AG09309 (cell line): ENCODE results near the gene INSL3.
A peak's percentile ranks its signal among the peaks of the same experiment; 100 is the strongest.
"Not testable (repeated sequence)": the region's sequence is repeated elsewhere in the genome, so short reads cannot be mapped to it uniquely, and the experiment has no call there.

Source experiments
- DNase-seq: peaks from one replicate; pipeline ENCODE4 v3.0.0-alpha.2; 2010; ENCODE audit warnings: low read depth
- H3K4me3 ChIP-seq: 2 replicates; pipeline ENCODE4 v1.5.1; 2011; ENCODE audit warnings: mild to moderate bottlenecking, low read depth, low read length, moderate library complexity; ENCODE audit not compliant: control insufficient read depth
- CTCF ChIP-seq: IDR thresholded peaks from 2 replicates; pipeline ENCODE4 v1.5.1; 2011; ENCODE audit warnings: mild to moderate bottlenecking, low read depth, low read length, inconsistent platforms; ENCODE audit not compliant: insufficient read depth, control insufficient read depth; ENCODE audit errors: missing control alignments

The INSL3 gene

GRCh38 chr19:17790059-17790780 lies 31.1 kb downstream of the INSL3 start:
- DNase-seq = no peak
- H3K4me3 ChIP-seq = no peak overlapping the region
- no peak for TF ChIP-seq CTCF

- H3K4me3 ChIP-seq = no peak overlapping the region
- no peak for DNase-seq
- TF ChIP-seq CTCF = no peak
These were observed 32.7 kb downstream of the INSL3 start for GRCh38 chr19:17788632-17789031.

GRCh38 chr19:17787274-17787913 lies 33.9 kb downstream of the INSL3 start:
- no peak overlapping the region for H3K4me3 ChIP-seq
- no peak for DNase-seq
- no peak for TF ChIP-seq CTCF

- DNase-seq = no peak
- H3K4me3 ChIP-seq = no peak overlapping the region
- TF ChIP-seq CTCF = peak; percentile 81
These were observed 36.9 kb downstream of the INSL3 start for GRCh38 chr19:17784201-17785008.

GRCh38 chr19:17783721-17784120 lies 37.6 kb downstream of the INSL3 start:
- not testable (repeated sequence) for H3K4me3 ChIP-seq, DNase-seq

- no peak overlapping the region for H3K4me3 ChIP-seq
- DNase-seq = no peak
- TF ChIP-seq CTCF = no peak
These were observed 40.5 kb downstream of the INSL3 start for GRCh38 chr19:17780781-17781180.
